Effector memory CD4-positive, alpha-beta T cell (primary cell): Measurements from ENCODE around the gene FRS3.
"Not testable (repeated sequence)": the region's sequence is repeated elsewhere in the genome, so short reads cannot be mapped to it uniquely, and the experiment has no call there.

Experiments used
- DNase-seq, 3 donors: peaks; one replicate each; pipeline ENCODE4 v3.0.0-alpha.2; 2020
- H3K27ac ChIP-seq: 2 replicates; pipeline ENCODE4 v1.7.0; 2013; ENCODE audit warnings: mild to moderate bottlenecking, low read length, moderate library complexity; ENCODE audit not compliant: insufficient read depth, poor library complexity, severe bottlenecking
- H3K27me3 ChIP-seq: replicated peaks from 2 replicates; pipeline ENCODE4 v1.7.0; 2013; ENCODE audit warnings: mild to moderate bottlenecking, low read length; ENCODE audit not compliant: insufficient read depth, control insufficient read depth, poor library complexity, severe bottlenecking
- H3K36me3 ChIP-seq: 2 replicates; pipeline ENCODE4 v1.7.0; 2013; ENCODE audit warnings: mild to moderate bottlenecking, low read length, moderate library complexity; ENCODE audit not compliant: control insufficient read depth, insufficient read depth
- H3K4me1 ChIP-seq: 2 replicates; pipeline ENCODE4 v1.7.0; 2013; ENCODE audit warnings: low read length, mild to moderate bottlenecking; ENCODE audit not compliant: control insufficient read depth, insufficient read depth, poor library complexity, severe bottlenecking
- H3K4me3 ChIP-seq: 2 replicates; pipeline ENCODE4 v1.7.0; 2013; ENCODE audit warnings: low read length, low read depth, mild to moderate bottlenecking; ENCODE audit not compliant: insufficient read depth, poor library complexity, severe bottlenecking
- H3K9me3 ChIP-seq: 2 replicates; pipeline ENCODE4 v1.7.0; 2013; ENCODE audit warnings: mild to moderate bottlenecking, low read length, moderate library complexity; ENCODE audit not compliant: control insufficient read depth

The FRS3 gene

GRCh38 chr6:41770381-41771057 is 9.2 kb downstream of the FRS3 start:
- no peak overlapping the region for H3K27ac ChIP-seq
- H3K36me3 ChIP-seq = peaks cover 35% of the 10 kb centered on the region
- no peaks in the 10 kb centered on the region for H3K9me3 ChIP-seq
- DNase-seq = no peak
- H3K4me3 ChIP-seq = no peak overlapping the region
- H3K4me1 ChIP-seq = no peaks in the 10 kb centered on the region
- H3K27me3 ChIP-seq = no peaks in the 10 kb centered on the region

DNA sequence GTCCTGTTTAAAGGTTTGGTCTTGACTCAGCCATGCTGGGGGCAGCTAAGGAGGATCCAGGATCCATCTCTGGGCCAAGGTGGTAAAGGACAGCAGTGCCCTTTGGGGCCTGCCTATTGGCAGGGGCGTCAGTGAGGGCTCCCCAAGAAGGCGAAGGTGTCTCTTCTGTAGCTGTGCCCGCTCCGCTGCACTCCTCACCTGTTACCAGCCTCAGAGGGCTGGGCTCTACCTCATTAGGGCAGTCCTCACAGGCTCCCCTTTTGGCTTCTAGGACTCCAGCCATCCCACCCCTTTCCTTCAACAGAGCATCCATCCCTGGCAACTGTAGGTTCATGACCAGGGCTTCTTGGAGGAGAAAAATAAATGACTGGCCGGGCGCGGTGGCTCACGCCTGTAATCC is 10.3 kb downstream of the FRS3 start:
- no peak for DNase-seq
- Histone ChIP-seq H3K27me3 (no peaks in the 10 kb centered on the region), H3K4me3 (no peak overlapping the region), H3K36me3 (peaks cover 24% of the 10 kb centered on the region), H3K9me3 (no peaks in the 10 kb centered on the region), H3K27ac (no peak overlapping the region), H3K4me1 (no peaks in the 10 kb centered on the region)

DNA sequence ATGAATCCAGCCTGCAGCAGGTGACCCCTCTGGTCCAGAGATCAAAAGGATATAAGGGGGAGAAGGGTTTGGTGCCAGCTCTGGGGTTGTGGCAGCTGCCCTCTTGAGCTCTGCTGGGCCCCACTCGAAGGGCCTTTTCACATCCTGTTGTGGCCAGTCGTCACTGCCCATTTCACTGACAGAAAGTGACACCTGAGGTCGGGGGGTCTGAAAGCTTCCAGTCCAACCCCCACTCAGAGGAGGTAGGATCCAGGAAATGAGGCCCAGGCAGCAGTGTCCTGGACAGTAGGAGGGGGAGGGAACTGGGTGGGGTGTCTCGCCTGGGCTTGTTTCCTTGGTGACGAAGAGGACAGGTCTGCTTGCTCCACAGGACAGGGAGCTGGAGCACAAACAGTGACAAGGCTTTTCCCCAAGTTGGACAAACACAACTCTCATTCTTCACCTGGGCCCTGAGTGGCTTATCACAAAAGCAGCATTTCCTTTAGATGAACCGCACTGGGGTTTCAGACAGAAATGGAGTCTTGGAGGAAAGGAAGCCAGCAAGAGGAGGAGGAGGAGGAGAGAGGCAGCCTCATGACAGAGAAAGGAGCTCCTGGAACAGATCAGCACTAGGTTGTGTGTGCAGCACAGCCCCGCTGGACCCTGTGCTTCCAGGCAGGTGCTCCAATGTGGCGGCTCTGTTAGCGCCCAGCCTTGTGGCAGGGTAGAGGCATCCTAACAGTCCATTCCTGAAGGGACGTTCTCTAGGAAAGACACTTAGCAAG is 11.0 kb downstream of the FRS3 start:
- no peak overlapping the region for H3K27ac ChIP-seq
- no peaks in the 10 kb centered on the region for H3K9me3 ChIP-seq
- DNase-seq = no peak
- peaks cover 21% of the 10 kb centered on the region for H3K36me3 ChIP-seq
- no peaks in the 10 kb centered on the region for H3K4me1 ChIP-seq
- H3K4me3 ChIP-seq = no peak overlapping the region
- no peaks in the 10 kb centered on the region for H3K27me3 ChIP-seq

DNA sequence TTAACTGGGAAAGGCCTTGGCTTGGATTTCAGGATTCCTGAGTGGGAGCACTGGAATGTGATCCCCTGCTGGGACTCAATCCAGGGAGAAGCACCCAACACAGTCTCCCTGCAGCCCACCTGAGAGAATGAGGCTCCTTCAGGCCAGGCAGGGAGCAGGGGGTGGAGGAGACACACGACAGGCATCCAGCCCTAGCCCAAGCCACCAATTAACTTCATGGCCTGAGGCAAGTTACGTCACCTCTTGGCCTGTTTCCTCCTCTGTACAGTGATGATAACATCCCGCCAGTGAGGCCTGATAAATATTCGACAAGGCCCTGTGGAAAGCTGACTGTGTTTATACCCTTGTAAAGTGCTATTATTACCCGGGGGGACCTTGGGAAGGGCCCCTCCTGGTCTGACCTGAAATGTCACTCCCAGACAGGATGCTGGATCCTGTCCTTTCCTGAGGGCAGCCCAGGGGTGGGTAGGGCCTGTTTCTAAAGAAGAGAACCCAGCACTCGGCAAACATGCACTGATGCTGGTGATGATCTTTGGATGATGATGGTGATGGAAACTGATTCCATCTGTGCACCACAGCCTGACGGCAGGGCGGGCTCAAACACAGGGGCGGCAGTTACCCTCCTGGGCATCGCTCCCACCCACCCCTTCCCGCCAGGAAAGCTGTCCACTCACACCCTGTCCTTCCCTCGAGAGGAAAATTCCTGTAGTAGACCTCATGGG is 12.4 kb downstream of the FRS3 start:
- H3K4me1 ChIP-seq = no peaks in the 10 kb centered on the region
- no peaks in the 10 kb centered on the region for H3K9me3 ChIP-seq
- no peak for DNase-seq
- H3K27me3 ChIP-seq = no peaks in the 10 kb centered on the region
- no peak overlapping the region for H3K27ac ChIP-seq
- peaks cover 18% of the 10 kb centered on the region for H3K36me3 ChIP-seq
- no peak overlapping the region for H3K4me3 ChIP-seq

DNA sequence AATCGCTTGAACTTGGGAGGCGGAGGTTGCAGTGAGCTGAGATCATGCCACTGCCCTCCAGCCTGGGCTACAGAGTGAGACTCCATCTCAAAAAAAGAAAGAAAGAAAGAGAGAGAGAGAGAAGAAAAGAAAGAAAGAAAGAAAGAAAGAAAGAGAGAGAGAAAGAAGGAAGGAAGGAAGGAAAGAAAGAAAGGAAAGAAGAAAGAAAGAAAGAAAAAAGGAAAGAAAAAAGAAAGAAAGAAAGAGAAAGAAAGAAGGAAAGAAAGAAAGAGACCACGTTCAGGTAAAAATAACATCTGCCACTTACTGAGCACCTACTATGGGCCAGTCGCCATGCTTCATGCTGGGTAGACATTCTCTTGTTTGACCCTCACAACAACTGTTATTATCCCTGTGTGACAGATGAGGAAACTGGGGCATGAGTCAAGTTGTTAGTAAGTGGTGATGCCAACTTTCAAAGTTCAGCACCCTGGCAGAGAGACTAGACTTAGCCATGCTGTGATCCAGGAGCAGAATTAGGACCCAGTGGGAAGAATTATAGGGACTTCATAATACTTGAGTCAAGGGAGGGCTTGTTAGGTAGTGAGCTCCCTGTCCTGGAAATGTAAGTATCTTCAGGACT is 13.5 kb downstream of the FRS3 start:
- H3K9me3 ChIP-seq, H3K27me3 ChIP-seq, H3K4me1 ChIP-seq, H3K36me3 ChIP-seq, DNase-seq, H3K27ac ChIP-seq, H3K4me3 ChIP-seq: not testable (repeated sequence)

DNA sequence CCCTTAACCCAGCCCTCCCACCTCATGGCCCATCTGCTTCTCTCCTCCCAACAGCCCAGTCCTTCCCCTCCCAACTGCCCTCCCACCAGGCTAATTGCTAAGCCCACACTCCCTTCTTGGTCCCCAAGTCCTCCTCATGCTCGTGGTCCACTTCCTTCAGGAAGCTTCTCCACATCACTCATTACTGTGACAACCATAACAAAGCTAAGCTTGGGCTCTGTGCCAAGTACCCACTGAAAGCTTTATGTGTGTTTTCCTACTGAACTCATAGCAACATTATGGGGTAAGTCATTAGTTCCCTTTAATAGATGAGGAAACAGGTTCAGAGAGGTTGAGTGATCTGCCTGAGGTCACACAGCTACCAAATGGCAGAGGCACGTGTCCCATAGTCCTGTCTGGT is 16.2 kb downstream of the FRS3 start:
- Histone ChIP-seq H3K4me1 (no peaks in the 10 kb centered on the region), H3K36me3 (no peaks in the 10 kb centered on the region), H3K27ac (no peak overlapping the region), H3K27me3 (no peaks in the 10 kb centered on the region), H3K9me3 (no peaks in the 10 kb centered on the region), H3K4me3 (no peak overlapping the region)
- DNase-seq = no peak

DNA sequence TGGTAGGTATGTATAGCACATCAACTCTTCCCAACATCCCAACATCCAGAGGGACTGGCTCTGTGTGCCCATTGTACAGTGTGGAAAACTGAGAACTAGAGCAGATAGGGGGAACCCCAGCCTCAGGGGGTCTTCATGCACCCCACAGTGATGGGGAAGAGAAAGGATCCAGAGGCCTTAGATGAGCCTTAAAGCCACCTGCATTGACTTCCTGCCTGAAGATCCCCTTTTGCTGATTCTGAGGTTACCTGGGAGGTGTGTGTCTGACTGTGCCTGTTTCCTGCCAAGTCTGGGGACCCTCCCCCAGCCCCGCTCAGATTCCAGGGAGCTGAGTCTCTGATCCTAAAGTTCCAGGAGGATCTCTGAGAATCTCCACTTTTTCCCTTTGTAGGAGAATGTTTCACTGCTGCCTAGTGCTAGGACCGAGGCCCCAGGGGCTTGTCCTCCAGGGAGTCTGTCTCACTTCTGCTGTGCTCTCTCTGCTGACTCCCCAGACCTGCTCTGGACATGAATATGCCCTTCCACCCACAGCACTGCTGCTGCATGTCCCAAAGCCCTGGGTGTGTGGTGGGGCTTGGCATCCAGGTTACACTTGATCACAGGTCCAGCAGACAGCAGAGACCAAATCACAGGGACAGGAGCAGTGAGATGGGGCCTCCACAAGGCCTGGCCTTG is 19.7 kb downstream of the FRS3 start:
- Histone ChIP-seq H3K4me1 (no peaks in the 10 kb centered on the region), H3K27me3 (no peaks in the 10 kb centered on the region), H3K27ac (no peak overlapping the region), H3K9me3 (no peaks in the 10 kb centered on the region), H3K36me3 (no peaks in the 10 kb centered on the region), H3K4me3 (no peak overlapping the region)
- no peak for DNase-seq

GRCh38 chr6:41759106-41759904 is 20.4 kb downstream of the FRS3 start:
- H3K27ac ChIP-seq = no peak overlapping the region
- H3K27me3 ChIP-seq = no peaks in the 10 kb centered on the region
- no peak for DNase-seq
- no peaks in the 10 kb centered on the region for H3K4me1 ChIP-seq
- no peaks in the 10 kb centered on the region for H3K9me3 ChIP-seq
- no peak overlapping the region for H3K4me3 ChIP-seq
- H3K36me3 ChIP-seq = no peaks in the 10 kb centered on the region

GRCh38 chr6:41758641-41759035 is 21.1 kb downstream of the FRS3 start:
- no peak for DNase-seq
- Histone ChIP-seq H3K4me3 (no peak overlapping the region), H3K27ac (no peak overlapping the region), H3K4me1 (no peaks in the 10 kb centered on the region), H3K9me3 (no peaks in the 10 kb centered on the region), H3K27me3 (no peaks in the 10 kb centered on the region), H3K36me3 (no peaks in the 10 kb centered on the region)
